Fibroblast of lung (primary cell): ENCODE results near the gene WDR62. TPM values are rescaled to one million over a fixed set of nuclear protein-coding genes. Genes with fewer than 3 reads are reported as not detected.

ENCODE experiments used
- DNase-seq, 2 donors: peaks; one replicate each; pipeline versions ENCODE4 v3.0.0 to v3.0.0-alpha.2; 2010; ENCODE audit warnings: low read depth in 2 of 2
- H2AFZ ChIP-seq: 2 replicates; pipeline ENCODE4 v1.5.1; 2012; ENCODE audit warnings: low read length, control low read depth, inconsistent platforms
- H3K27ac ChIP-seq: 2 replicates; pipeline ENCODE4 v1.5.1; 2011; ENCODE audit warnings: low read length, control low read depth; ENCODE audit not compliant: insufficient read depth
- H3K27me3 ChIP-seq: 2 replicates; pipeline ENCODE4 v1.5.1; 2011; ENCODE audit warnings: mild to moderate bottlenecking, low read length; ENCODE audit not compliant: control insufficient read depth, insufficient read depth
- H3K36me3 ChIP-seq: 2 replicates; pipeline ENCODE4 v1.5.1; 2011; ENCODE audit warnings: low read length; ENCODE audit not compliant: control insufficient read depth, insufficient read depth
- H3K4me1 ChIP-seq: 2 replicates; pipeline ENCODE4 v1.5.1; 2011; ENCODE audit warnings: low read length; ENCODE audit not compliant: control insufficient read depth, insufficient read depth; ENCODE audit errors: extremely low read depth
- H3K4me2 ChIP-seq: 2 replicates; pipeline ENCODE4 v1.5.1; 2011; ENCODE audit warnings: low read length, control low read depth; ENCODE audit not compliant: insufficient read depth; ENCODE audit errors: extremely low read depth
- H3K4me3 ChIP-seq, 4 experiments: fragments of 200-600 bp in 1 of 4; sonication (generic) in 1 of 4; replicated peaks in 1 of 4; 2 replicates each; pipeline ENCODE4 v1.5.1; 2011 to 2016; ENCODE audit warnings: low read length in 4 of 4, low read depth in 3 of 4, mild to moderate bottlenecking in 3 of 4, control low read depth in 2 of 4, inconsistent platforms in 1 of 4, mixed read lengths in 1 of 4; ENCODE audit not compliant: insufficient read depth in 1 of 4; ENCODE audit errors: control extremely low read depth in 1 of 4
- H3K79me2 ChIP-seq: 2 replicates; pipeline ENCODE4 v1.5.1; 2012; ENCODE audit warnings: mild to moderate bottlenecking, low read length, inconsistent platforms; ENCODE audit not compliant: control insufficient read depth, insufficient read depth
- H3K9ac ChIP-seq: 2 replicates; pipeline ENCODE4 v1.5.1; 2011; ENCODE audit warnings: mild to moderate bottlenecking, low read length, control low read depth; ENCODE audit not compliant: insufficient read depth
- H3K9me3 ChIP-seq: 2 replicates; pipeline ENCODE4 v1.5.1; 2012; ENCODE audit warnings: low read depth, low read length; ENCODE audit not compliant: control insufficient read depth, insufficient read depth
- H4K20me1 ChIP-seq: 2 replicates; pipeline ENCODE4 v1.5.1; 2011; ENCODE audit warnings: low read length; ENCODE audit not compliant: control insufficient read depth, insufficient read depth; ENCODE audit errors: extremely low read depth
- EZH2 ChIP-seq: IDR thresholded peaks from 2 replicates; pipeline ENCODE4 v1.5.1; 2012; ENCODE audit warnings: low read length, control low read depth, mild to moderate bottlenecking; ENCODE audit errors: missing control alignments
- polyA plus RNA-seq, 2 donors: library from polyadenylated mRNA; depleted of rRNA in 1 of 2; stranded (reverse) in 1 of 2; unstranded in 1 of 2; fragments of >200 nt; gene quantifications; 2 replicates each; pipeline ENCODE4 v1.2.1, GENCODE V29; 2011 to 2012; ENCODE audit warnings: missing spikeins in 1 of 2
- total RNA-seq: library from RNA; depleted of rRNA; stranded (reverse); fragments of >200 nt; gene quantifications from 2 replicates; pipeline ENCODE4 v1.2.1, GENCODE V29; 2014
- TF ChIP-seq, protein P1 (sequence below), 2 donors: IDR thresholded peaks in 1 of 2; conservative IDR thresholded peaks in 1 of 2; 1 replicate in 1 of 2; 2 replicates in 1 of 2; pipeline ENCODE4 v1.5.1; 2011 to 2012; ENCODE audit warnings: low read length in 2 of 2, control low read depth in 1 of 2, inconsistent platforms in 1 of 2, low read depth in 1 of 2, mild to moderate bottlenecking in 1 of 2

Gene WDR62
- total and polyA plus RNA-seq, 2 donors (not counting 1 experiment from before 2014, with no cell fraction given) = 1.1 to 2.8 TPM

DNA sequence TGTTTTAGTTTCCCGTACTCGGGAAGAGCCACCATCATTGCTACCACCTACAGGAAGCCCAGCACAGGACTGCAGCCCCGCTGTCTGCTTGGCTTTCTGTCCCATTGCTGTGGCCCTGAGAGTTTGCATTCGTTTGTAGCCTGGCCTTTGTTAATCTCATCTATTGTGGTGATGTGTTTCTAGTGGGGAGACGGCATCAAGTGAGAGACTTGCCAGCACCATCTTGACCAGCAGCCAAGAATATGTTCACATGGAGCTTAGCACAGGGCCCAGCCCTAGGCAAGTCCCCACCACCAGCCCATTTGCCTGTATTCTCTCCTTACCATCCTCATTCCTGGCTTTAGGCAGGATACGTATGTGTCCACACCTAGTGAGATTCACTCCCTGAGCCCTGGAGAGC is 39.0 kb downstream of the WDR62 start:
- no peak for TF ChIP-seq EZH2
- TF ChIP-seq, protein P1, sequence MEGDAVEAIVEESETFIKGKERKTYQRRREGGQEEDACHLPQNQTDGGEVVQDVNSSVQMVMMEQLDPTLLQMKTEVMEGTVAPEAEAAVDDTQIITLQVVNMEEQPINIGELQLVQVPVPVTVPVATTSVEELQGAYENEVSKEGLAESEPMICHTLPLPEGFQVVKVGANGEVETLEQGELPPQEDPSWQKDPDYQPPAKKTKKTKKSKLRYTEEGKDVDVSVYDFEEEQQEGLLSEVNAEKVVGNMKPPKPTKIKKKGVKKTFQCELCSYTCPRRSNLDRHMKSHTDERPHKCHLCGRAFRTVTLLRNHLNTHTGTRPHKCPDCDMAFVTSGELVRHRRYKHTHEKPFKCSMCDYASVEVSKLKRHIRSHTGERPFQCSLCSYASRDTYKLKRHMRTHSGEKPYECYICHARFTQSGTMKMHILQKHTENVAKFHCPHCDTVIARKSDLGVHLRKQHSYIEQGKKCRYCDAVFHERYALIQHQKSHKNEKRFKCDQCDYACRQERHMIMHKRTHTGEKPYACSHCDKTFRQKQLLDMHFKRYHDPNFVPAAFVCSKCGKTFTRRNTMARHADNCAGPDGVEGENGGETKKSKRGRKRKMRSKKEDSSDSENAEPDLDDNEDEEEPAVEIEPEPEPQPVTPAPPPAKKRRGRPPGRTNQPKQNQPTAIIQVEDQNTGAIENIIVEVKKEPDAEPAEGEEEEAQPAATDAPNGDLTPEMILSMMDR (conservative IDR thresholded peaks at IDR 0.05 in 1 of 2, IDR thresholded peaks at IDR 0.05 in 1 of 2; ENCODE audit: low read depth in 1 of 2, low read length in 2 of 2) = no peak
- Histone ChIP-seq H3K36me3 (peaks cover 8% of the 10 kb centered on the region), H3K4me1 (no peaks in the 10 kb centered on the region), H4K20me1 (no peaks in the 10 kb centered on the region), H2AFZ (no peak overlapping the region), H3K9me3 (no peaks in the 10 kb centered on the region), H3K79me2 (no peaks in the 10 kb centered on the region), H3K4me2 (no peak overlapping the region), H3K9ac (no peak overlapping the region), H3K27me3 (no peaks in the 10 kb centered on the region), H3K27ac (no peak overlapping the region), H3K4me3 (no peak overlapping the region)
- DNase-seq = peak in 1 of 2 donors; percentile 15

- TF ChIP-seq EZH2 = no peak
- TF ChIP-seq, protein P1 (conservative IDR thresholded peaks at IDR 0.05 in 1 of 2, IDR thresholded peaks at IDR 0.05 in 1 of 2; ENCODE audit: low read depth in 1 of 2, low read length in 2 of 2) = no peak
- Histone ChIP-seq H4K20me1 (no peaks in the 10 kb centered on the region), H3K4me3 (no peak overlapping the region), H3K27ac (no peak overlapping the region), H3K27me3 (no peaks in the 10 kb centered on the region), H3K9ac (no peak overlapping the region), H3K4me1 (no peaks in the 10 kb centered on the region), H3K79me2 (no peaks in the 10 kb centered on the region), H3K36me3 (peaks cover 12% of the 10 kb centered on the region), H3K4me2 (no peak overlapping the region), H3K9me3 (no peaks in the 10 kb centered on the region), H2AFZ (no peak overlapping the region)
- no peak for DNase-seq
Measured at GRCh38 chr19:36097036-36097435, 42.3 kb downstream of the WDR62 start.

GRCh38 chr19:36099166-36099785 is 44.6 kb downstream of the WDR62 start:
- H3K27me3 ChIP-seq = no peaks in the 10 kb centered on the region
- no peak overlapping the region for H3K4me3 ChIP-seq
- H2AFZ ChIP-seq = no peak overlapping the region
- H3K4me2 ChIP-seq = no peak overlapping the region
- no peak overlapping the region for H3K9ac ChIP-seq
- no peaks in the 10 kb centered on the region for H4K20me1 ChIP-seq
- H3K79me2 ChIP-seq = no peaks in the 10 kb centered on the region
- no peaks in the 10 kb centered on the region for H3K4me1 ChIP-seq
- H3K27ac ChIP-seq = no peak overlapping the region
- no peak for DNase-seq
- H3K9me3 ChIP-seq = no peaks in the 10 kb centered on the region
- H3K36me3 ChIP-seq = peaks cover 20% of the 10 kb centered on the region
- TF ChIP-seq EZH2 = no peak
- TF ChIP-seq, protein P1 (conservative IDR thresholded peaks at IDR 0.05 in 1 of 2, IDR thresholded peaks at IDR 0.05 in 1 of 2; ENCODE audit: low read depth in 1 of 2, low read length in 2 of 2) = no peak
